LoVo (cell line): ENCODE measurements around the gene ASF1B.
"Not testable (repeated sequence)": the region's sequence is repeated elsewhere in the genome, so short reads cannot be mapped to it uniquely, and the experiment has no call there.

Source experiments
- DNase-seq: peaks from one replicate; pipeline ENCODE4 v3.0.0-alpha.2; 2016; ENCODE audit warnings: low spot score

The ASF1B gene

GRCh38 chr19:14136509-14137281 lies at the start of gene ASF1B:
TSS of gene ASF1B (minus strand) at chr19:14136589. CDS start at chr19:14136456, 133 bp downstream.
- DNase-seq = peak; percentile 99

- not testable (repeated sequence) for DNase-seq
Observed at GRCh38 chr19:14185691-14186090, 49.3 kb upstream of the ASF1B start.

- DNase-seq = no peak
Observed at GRCh38 chr19:14185158-14185557, 48.8 kb upstream of the ASF1B start.

- DNase-seq = no peak
Observed at GRCh38 chr19:14183741-14184350, 47.5 kb upstream of the ASF1B start.

GRCh38 chr19:14182476-14182875 lies 46.1 kb upstream of the ASF1B start:
- DNase-seq = no peak

- DNase-seq = no peak
Observed at GRCh38 chr19:14181906-14182305, 45.5 kb upstream of the ASF1B start.

GRCh38 chr19:14181199-14181598 lies 44.8 kb upstream of the ASF1B start:
- DNase-seq = not testable (repeated sequence)

- no peak for DNase-seq
Observed at GRCh38 chr19:14177496-14178074, 41.2 kb upstream of the ASF1B start.

- no peak for DNase-seq
Observed at GRCh38 chr19:14175351-14175792, 39.0 kb upstream of the ASF1B start.

- no peak for DNase-seq
Observed at GRCh38 chr19:14174883-14175282, 38.5 kb upstream of the ASF1B start.

GRCh38 chr19:14168993-14169392 lies 32.6 kb upstream of the ASF1B start:
- no peak for DNase-seq

- DNase-seq = no peak
Observed at GRCh38 chr19:14168259-14168972, 32.0 kb upstream of the ASF1B start.

GRCh38 chr19:14167576-14168138 lies 31.3 kb upstream of the ASF1B start:
- DNase-seq = no peak

GRCh38 chr19:14166999-14167575 lies 30.7 kb upstream of the ASF1B start:
- no peak for DNase-seq

- DNase-seq = no peak
Observed at GRCh38 chr19:14165990-14166830, 29.8 kb upstream of the ASF1B start.

GRCh38 chr19:14164724-14165493 lies 28.5 kb upstream of the ASF1B start:
- no peak for DNase-seq

GRCh38 chr19:14164082-14164481 lies 27.7 kb upstream of the ASF1B start:
- DNase-seq = no peak

GRCh38 chr19:14162871-14163297 lies 26.5 kb upstream of the ASF1B start:
- no peak for DNase-seq

- DNase-seq = no peak
Observed at GRCh38 chr19:14161305-14161704, 24.9 kb upstream of the ASF1B start.
